Islet precursor cell (in vitro differentiated cells): ENCODE measurements around the gene GAST.
"Not testable (repeated sequence)": the region's sequence is repeated elsewhere in the genome, so short reads cannot be mapped to it uniquely, and the experiment has no call there.

ENCODE experiments used
- DNase-seq: peaks from one replicate; pipeline ENCODE4 v3.0.0-alpha.2; 2018

Gene GAST, protein sequence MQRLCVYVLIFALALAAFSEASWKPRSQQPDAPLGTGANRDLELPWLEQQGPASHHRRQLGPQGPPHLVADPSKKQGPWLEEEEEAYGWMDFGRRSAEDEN

DNA sequence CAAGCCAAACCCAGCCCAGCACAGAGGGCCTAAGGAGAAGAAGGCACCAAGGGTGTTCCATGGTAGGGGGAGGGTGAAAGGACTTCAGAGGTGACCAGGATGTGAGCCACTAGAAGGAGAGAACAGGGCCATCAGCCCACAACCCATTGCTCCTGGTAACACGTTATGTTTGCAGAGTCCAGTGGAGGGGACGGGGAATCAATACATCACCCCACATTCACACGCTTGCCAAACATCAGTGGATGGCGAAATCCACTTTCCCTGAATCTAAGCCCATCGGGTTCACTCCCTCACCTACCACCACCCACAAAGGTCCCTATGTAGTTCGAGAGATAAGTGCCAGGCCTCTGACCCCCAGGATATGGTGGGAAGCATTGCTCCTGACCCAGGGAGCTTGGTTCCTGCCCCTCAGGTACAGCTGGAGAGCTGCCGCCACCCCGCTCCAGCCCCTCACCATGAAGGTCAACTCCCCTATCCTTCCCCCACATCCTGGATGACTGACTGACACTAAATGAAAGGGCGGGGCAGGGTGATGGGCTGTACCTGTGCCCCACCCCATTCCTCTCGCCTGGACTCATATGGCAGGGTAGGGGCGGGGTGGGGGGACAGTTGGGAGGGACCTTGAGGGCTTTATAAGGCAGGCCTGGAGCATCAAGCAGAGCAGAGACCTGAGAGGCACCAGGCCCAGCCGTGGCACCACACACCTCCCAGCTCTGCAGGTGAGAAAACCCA is at the start of gene GAST:
TSS of gene GAST (plus strand) at position 663 of the 732 bp plus-strand sequence. CDS start 3,106 bp downstream, outside the sequence.
- DNase-seq: no peak

DNA sequence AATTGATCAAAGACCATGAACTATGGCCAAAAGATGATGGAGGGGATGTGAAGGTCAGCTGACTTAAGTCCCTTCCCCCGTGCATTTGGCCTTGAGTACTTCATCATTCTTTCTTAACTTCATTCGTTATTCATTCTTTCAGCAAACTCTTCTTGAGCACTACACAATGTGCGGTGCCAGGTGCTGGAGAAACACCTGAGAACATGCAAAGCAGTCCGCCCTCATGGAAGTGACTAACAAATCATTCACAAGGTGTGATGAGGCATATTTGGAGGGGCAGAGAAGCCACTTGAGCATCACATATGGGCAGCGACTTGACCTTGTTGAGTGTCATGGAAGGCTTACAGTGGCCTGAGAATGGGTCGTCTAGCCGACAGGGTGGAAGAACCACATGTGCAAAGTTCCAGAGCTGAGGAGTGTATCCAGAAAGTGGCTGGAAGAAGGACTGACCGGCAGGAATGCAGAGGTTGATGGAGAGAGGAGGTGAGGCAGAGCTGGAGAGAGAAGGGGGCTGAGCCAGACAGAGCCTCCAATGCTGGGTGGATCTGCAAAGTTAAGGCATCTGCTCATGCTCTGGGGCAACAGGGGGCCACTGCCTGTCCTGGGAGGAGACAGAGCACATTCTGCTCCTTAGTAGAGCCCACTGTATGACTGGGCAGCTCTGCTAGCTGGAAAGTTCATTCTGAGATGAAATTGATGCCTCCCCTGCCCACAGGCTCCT is 48.5 kb upstream of the GAST start:
- no peak for DNase-seq

DNA sequence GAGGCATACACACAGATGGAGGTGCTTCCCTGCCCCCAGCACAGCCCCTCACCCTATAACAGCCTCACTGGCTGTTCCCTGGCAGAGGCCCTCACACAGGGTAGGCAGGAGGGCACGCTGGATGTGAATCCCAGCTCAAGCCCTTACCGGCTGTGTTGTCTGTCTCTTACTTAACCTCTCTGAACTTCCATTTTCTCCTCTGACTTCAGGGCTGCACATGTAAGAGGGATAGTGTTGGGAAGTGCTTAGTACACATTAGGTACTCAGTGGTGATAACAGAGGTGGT is 48.0 kb upstream of the GAST start:
- DNase-seq: no peak

DNA sequence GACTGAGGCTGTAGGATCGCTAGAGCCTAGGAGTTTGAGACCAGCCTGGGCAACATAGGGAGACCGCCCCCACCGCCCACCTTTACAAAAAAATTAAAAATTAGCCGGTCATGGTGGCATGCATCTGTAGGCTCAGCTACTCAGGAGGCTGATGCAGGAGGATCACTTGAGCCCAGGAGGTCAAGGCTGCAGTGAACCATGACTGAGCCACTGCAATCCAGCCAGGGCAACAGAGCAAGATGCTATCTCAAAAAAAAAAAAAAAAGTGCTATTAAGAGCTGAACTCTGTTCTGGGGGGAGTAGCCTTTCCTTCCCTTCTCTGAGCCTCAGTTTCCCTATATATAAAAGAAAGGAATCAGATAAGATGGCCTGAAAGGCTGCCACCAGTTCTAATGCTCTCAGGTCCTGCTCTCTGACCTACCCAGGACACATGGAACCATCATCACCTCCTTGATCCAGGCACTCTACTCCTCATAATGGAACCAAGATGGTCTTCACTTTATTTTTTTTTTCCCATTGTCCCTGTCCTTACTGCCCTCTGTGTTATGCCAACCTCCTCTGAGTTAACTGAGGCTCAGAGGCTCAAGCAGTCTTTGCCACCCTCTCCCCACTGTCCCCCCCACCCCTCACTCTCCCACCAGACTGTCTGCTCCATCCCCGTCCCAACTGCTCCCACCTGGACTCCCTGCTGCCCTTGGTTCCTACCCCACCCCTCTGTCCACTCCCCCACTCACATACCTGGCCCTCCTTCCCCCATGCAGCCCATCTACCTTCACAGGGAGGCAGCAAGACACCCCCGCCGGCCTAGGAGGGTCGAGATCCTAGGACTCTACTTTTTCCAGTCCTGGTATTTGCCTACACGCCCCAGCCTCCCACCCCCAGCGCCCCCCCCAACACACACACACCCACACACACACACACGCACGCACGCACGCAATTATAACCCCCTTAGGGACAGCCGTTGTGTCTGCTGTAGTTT is 47.3 kb upstream of the GAST start:
- DNase-seq: no peak

DNA sequence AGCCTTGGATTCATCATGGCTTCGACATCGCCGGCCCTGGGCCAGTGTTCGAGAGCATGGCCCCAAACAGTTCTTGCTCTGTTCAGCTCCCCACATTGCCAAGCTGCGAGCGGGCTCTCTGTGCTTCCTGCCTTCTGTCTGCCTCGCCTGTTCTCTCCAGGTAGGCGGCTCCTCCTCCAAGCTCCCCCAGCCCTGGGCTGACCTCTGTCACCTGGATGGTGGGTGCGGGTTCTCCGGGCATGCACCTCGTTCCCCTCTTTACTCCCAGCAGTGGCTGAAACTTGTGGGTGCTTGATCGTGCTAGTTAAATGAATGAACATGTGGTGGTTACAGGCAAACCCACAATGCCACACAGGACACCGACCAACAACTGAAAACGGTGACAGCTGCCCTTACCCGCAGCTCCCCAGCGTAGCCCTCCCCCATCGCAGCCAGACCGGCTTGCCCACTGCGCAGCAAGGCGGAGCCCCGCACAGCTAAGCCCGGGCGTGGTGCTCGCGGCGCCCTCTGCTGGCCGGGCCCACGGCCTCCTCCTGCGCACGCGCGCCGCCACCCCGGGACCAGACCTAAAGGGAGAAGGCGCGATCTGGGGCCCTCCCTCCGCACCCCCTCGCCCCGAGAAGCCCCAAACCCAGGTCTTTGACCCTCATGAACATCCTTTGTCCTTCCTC is 46.4 kb upstream of the GAST start:
- peak; percentile 96 for DNase-seq

DNA sequence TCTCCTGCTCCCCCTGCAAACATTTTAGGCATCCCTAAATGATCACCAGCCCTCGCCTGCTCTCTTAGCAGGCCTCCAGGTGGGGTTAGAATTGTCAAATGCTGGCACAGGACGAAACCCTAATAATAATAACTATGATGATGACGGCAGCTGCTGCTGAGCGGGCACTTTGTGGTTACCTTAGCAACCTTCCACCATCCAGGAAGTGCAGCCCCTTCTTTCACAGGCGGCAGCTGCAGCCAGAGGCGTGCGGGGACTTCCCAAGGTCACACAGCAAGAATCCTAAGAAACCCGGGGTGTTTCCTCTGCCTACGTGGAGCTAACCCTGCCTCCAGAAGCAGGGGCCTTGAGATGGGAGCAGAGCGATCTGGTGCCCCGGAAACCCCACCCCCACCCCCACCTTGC is 45.9 kb upstream of the GAST start:
- DNase-seq: no peak

DNA sequence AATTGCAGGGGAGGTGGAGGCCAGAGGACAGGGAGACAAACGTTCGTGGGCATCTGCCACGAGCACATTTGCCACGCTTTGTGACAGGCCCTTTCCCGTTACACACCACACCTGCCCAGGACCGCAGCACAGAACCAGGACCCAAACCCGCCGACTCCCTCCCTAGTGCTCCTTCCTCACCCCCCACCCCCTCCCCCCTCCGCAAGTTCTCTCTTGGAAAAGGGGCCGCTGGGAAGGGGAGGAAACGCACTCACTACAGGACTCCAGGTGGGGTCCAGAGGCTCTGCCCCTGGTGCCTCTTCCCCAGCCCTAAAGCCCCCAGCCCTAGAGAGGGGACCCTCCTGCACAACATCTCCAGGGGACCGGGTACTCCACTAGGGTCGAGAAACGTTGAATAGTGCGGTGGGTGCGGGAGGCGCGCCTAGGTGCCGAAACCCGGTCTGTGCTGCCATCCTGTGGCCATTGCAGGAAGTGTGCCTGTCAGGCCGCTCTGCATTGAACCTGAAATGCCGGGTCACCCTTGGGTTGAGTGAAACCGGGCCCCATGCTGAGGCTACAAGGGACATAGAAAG is 45.3 kb upstream of the GAST start:
- peak; percentile 92 for DNase-seq

DNA sequence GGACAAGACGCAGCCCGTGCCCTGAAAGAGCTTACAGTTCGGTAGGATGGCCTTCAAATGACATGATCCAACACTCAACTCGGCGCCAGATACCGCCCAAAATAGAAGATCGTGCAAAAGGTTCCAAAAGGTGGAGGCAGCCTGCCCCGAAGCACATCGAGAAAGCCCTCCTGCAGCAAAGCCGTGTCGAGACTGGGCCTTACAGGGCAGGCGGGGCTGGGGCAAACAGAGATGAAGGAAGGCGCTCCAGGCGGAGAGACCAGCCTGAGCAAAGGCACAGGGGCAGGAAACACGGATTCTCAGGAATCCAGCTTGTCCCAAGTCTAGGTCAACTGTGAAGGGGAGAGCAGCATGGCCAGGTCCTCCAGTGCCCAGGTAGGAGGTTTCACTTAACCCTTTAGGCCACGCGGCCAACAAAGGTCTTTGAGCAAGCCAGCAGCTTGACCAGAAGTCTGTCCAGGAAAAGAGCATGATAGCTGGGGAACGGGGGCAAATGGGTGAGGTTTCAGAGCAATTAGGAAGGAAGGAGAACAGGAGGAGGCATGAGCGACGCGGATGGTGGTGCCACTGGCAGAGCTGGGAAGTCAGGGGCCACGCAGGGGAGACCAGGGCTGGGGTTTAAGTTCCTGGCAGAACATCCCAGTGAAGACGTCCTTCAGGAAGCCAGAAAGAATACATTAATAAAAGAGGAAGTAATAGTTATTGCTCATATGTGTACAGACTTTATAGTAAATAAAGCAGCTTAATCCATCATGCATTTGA is 44.7 kb upstream of the GAST start:
- DNase-seq: no peak

DNA sequence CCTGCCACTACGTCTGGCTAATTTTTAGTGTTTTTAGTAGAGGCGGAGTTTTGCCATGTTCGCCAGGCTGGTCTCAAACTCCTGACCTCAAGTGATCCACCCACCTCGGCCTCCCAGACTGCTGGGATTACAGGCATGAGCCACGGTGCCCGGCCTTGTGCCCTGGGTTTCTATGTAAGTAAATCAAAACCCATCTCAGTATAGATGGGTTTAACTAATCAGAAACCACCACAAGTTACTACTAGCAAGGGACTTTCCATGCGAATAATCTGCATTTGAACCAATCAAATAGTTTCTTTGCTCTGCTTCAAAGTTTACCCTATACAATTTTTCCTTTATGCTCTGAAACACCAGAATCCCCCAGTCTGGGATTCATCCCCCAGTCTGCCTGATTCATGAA is 40.0 kb upstream of the GAST start:
- DNase-seq: no peak

DNA sequence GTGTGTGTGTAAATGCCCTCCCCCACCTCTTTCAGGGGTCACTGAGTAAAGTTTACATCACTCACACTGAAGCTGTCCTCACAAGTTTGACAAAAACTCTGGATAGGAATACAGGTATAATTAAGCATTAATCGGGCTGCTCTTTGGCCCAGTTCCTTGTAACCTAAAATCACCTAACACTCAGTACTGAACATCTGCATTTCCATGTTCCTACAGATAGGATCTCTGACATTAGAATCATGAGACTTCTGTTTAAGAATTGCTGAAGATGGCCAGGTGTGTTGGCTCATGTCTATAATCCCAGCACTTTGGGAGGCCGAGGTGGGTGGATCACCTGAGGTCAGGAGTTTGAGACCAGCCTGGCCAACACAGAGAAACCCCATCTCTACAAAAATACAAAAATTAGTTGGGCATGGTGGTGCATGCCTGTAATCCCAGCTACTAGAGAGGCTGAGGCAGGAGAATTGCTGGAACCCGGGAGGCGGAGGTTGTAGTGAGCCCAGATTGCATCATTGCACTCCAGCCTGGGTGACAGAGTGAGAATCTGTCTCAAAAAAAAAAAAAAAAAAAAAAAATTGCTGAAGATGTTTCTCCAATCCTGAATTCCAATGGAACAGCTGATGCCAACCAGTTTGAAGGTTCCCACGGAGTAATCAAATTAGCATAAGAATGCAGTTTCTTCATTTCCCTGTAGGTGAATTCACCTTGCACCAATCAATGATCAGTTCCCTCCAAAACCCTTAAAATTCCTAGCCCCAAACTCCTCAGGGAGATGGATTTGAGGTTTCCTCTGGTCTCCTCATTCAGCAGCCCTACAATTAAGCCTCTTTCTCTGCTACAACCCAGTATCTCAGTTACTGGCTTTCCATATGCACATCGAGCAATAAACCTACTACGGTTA is 36.7 kb upstream of the GAST start:
- not testable (repeated sequence) for DNase-seq

DNA sequence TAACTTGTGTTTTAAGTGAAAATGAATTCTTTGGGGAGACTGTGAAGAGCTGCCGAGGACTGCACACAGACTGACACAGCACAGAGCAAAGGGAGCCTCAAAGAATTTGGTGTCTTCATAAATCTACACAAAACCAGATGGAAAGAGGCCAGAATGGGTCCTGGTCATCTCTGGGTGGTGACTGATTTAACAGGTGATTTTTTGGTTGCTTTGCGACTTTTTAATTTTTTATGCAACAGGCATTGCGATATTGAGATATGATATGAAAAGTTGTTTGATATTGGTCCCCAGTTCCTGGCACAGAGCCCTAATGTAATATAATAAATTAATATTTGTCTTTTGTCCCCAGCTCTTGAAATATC is 36.1 kb upstream of the GAST start:
- no peak for DNase-seq

DNA sequence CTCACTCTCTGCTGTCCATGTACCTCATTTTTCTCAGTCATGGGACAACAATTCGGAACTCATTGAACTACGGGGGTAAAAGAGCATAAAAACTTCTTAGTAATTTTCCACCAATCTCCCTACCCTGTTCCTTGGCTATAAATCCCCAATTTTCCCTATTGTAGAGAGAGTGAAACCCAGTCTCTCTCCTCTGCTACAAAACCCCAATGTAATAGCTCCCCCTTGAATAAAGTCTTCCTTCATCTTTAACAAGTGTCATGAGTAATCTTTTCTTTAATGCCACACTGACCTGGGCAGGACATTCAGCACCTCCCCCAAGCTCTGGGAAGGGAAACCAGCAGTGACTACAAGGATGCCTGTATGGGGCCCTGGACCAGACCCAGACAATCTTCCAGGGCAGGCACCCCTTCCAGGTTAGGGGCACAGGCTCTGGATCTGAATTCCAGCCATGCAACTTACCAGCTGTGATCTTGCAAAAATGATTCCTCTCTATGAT is 33.7 kb upstream of the GAST start:
- peak; percentile 66 for DNase-seq

DNA sequence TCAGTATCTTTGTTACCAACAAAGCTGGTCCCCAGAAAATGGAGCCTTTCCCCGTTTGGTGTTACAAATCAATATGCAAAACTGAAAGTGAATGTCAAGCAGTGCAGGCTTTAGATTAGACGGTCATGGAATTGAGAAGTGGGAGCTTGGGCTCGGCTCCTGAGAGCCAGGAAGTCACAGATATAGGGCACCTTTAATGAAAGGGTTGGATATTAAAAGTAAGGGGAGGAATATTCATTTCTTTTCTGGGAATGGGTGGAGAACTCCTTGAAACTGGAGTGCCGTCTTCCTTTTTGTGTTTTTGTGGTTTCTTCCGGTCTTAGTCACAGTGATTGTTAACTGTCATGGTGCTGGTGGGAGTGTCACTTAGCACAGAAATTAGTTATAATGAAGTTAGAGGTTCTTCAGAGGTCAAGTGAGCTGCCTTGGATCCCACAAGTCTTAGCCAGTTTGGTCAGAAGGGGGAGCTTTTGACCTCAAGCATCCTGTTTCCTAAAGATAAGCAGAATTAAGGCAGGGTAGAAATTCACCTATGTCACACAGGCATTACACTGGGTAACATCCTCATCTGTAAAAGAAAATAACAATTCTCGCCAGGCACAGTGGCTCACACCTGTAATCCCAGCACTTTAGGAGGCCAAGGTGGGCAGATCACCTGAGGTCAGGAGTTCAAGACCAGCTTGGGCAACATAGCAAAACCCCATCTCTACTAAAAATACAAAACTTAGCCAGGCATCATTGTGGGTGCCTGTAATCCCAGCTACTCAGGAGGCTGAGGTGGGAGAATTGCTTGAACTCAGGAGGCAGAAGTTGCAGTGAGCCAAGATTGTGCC is 33.0 kb upstream of the GAST start:
- peak; percentile 58 for DNase-seq

DNA sequence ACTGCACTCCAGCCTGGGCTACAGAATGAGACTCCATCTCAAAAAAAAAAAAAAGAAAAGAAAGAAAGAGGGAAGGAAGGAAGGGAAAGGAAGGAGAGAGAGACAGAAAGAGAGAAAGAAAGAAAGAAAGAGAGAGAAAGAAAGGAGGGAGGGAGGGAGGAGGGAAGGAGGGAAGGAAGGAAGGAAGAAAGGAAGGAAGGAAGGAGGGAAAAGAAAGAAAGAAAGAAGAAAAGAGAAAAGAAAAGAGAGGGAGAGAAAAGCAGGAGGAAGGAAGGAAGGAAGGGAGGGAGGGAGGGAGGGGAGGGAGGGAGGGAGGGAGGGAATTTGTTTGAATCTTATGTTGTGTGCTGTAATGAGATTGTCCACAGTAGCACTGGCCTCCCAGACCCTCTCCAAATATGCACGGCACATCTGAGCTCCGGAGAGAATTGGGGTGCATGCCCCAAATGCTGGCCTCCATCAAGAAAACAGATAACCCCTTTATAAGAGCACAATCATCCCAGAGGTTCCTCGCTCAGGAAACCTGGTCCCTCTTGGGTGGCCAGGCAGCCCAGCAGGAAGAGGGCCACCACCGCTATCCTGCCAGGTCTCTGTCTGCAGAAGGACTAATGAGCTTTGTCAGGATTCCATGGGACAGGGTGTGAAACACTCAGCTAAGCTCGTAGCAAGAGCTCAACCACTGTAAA is 32.2 kb upstream of the GAST start:
- no peak for DNase-seq

DNA sequence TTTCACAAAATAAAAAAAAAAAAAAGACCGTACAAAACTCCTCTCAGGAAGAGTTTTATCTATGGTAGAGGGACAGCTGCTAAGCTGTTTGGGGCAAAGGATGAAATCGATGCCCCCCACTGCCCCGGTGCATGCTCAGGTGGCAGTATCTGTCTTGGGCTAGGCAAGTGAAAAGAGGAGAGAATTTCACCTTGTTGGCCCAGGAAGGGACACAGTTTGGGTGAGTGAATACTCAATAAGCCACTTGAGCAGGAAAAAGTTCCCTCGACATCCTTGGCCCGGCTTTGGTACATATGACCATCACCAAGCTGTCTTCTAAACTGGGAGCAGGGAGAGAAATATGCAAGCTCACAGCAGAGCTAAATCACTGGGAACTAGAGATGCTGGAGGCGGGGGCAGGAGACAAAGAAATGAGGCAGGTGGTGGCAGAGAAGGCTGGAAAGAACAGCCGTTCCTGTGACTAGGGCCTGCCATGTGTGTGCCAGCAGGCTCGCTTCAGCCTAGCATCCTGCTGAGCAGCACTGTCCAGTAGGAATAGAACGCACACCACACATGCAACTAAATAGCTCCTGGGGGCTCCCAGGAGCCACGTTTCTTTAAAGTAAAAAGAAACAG is 31.6 kb upstream of the GAST start:
- no peak for DNase-seq

DNA sequence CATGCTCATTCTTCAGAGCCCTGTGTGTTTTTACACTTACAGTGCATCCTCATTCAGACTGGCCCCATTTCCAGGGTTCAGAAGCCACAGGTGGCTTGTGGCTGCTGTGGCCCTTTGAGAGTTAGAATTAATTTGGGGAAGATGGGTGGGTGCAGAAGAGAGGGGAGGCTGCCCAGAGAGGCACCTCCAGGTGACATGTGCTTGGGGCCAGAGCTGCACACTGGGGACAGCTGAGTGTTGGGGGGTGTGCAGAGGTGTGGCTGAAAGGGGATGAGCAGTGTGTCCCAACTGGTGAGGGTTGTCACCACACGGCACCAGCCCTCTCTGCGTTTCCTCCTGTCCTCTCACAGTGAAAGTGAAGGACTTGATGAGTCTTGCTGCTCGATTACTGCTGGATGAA is 30.4 kb upstream of the GAST start:
- no peak for DNase-seq

DNA sequence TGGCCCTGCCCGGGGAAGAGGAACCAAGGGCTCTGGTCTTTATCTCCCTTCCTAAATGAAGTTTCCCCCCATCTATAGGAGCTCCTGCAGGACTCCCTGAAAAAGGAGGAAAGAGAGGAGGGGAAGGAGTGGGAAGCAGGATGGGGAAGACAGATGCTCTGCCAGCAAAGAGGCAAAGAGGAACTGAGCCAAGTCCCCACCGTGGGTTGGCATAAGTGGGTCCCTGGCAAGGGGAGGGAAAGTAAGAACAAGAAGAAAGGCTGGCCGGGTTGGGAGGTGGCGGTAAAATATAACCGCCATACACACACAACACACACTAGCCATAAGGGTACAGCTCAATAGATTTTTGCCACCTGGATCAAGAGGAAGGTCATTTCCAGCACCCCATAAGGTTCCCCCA is 29.5 kb upstream of the GAST start:
- no peak for DNase-seq

DNA sequence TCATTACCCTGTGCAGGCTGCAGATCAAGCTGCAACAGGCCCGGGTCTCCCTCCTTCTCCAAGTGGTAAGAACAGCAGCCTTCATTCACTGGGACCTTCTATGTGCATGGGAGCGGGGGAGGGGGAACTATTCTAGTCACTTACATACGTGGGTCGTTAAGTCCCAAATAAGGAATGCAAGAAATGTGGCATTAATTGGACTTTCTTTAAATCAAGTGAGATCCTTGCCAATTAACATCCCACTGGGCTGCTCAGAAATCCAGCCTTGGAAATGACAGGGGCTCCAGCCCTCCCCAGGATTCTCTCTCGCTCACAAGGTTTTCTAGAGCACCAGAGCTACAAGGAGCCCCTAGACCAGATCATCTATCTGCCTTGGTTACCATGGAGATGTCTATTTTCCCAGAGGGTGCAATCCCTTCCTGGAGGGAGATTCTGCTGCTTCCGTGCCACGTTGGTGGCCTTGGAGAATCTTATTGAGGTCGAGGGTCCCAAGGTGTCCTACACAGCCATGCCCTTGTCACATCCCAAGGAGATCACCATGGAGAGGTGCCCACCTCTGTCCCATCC is 28.6 kb upstream of the GAST start:
- peak; percentile 56 for DNase-seq
